ENCODE data around the gene TES.

The TES gene

DNA sequence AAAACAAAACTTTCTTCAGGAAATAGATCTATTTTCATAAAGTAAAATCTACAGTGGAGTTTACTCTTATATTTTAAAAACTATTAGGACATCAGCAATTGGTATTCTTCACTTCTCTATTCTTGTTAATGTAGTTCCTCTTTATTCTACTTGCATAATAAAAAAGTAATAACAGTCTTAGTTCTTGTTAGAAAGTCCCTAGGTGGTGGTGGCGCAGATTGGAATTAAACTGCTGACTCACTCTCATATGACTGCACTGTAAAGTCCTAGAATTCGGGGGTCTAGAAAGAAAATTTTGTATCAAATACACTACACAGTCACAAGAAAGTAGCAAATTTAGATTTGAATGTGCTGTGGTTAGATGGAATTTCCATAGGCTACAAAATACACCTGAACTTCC, 44.6 kb upstream of the TES start:
- H3K36me3 Mint-ChIP-seq (ENCODE audit: low read depth) = no peaks in the 10 kb centered on the region
- no peak for DNase-seq
- no peak overlapping the region for H3K27ac Mint-ChIP-seq
- no peaks in the 10 kb centered on the region for H3K9me3 Mint-ChIP-seq
- H3K4me1 Mint-ChIP-seq = peaks cover 12% of the 10 kb centered on the region
- TF ChIP-seq CTCF (IDR thresholded peaks at IDR 0.05) = no peak
- H3K27me3 Mint-ChIP-seq (ENCODE audit: low read depth, poor library complexity) = peaks cover 5% of the 10 kb centered on the region
- no peak overlapping the region for H3K4me3 Mint-ChIP-seq

GRCh38 chr7:116166156-116166555, 44.2 kb upstream of the TES start:
- peaks cover 12% of the 10 kb centered on the region for H3K4me1 Mint-ChIP-seq
- no peaks in the 10 kb centered on the region for H3K9me3 Mint-ChIP-seq
- no peak overlapping the region for H3K4me3 Mint-ChIP-seq
- no peak for DNase-seq
- no peaks in the 10 kb centered on the region for H3K36me3 Mint-ChIP-seq (ENCODE audit: low read depth)
- no peak overlapping the region for H3K27ac Mint-ChIP-seq
- H3K27me3 Mint-ChIP-seq (ENCODE audit: low read depth, poor library complexity) = peaks cover 5% of the 10 kb centered on the region
- TF ChIP-seq CTCF (IDR thresholded peaks at IDR 0.05) = no peak

GRCh38 chr7:116167177-116167576, 43.2 kb upstream of the TES start:
- Mint-ChIP-seq H3K36me3 (ENCODE audit: low read depth) (no peaks in the 10 kb centered on the region), H3K4me3 (no peak overlapping the region), H3K27ac (no peak overlapping the region), H3K9me3 (no peaks in the 10 kb centered on the region), H3K4me1 (peaks cover 4% of the 10 kb centered on the region), H3K27me3 (ENCODE audit: low read depth, poor library complexity) (peaks cover 9% of the 10 kb centered on the region)
- no peak for TF ChIP-seq CTCF (IDR thresholded peaks at IDR 0.05)
- no peak for DNase-seq

GRCh38 chr7:116169060-116169459, 41.3 kb upstream of the TES start:
- Mint-ChIP-seq H3K4me1 (peaks cover 10% of the 10 kb centered on the region), H3K27me3 (ENCODE audit: low read depth, poor library complexity) (peaks cover 9% of the 10 kb centered on the region), H3K27ac (no peak overlapping the region), H3K4me3 (no peak overlapping the region), H3K36me3 (ENCODE audit: low read depth) (no peaks in the 10 kb centered on the region), H3K9me3 (no peaks in the 10 kb centered on the region)
- no peak for DNase-seq
- TF ChIP-seq CTCF (IDR thresholded peaks at IDR 0.05) = no peak

DNA sequence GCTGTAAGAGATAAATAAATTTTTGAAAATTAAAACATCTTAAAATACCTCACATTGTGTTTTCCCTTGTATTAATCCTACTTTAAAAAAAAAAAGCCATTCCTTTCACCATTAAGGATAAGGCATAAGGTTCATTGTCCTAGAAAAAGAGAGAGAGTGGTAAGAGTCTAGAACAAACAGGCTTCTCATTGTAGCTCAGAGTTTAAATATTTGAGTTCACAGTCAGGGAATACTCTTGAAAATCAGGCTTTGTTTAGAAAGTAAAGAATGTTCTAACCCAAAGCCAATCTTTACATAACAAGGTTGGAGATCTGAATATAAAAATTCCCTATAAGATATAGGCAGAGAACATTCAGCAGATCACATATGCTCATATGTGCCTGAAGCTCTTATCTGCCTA, 40.2 kb upstream of the TES start:
- Mint-ChIP-seq H3K27me3 (ENCODE audit: low read depth, poor library complexity) (peaks cover 9% of the 10 kb centered on the region), H3K4me3 (no peak overlapping the region), H3K27ac (no peak overlapping the region), H3K36me3 (ENCODE audit: low read depth) (peaks cover 2% of the 10 kb centered on the region), H3K9me3 (peaks cover 8% of the 10 kb centered on the region), H3K4me1 (peaks cover 10% of the 10 kb centered on the region)
- DNase-seq = no peak
- no peak for TF ChIP-seq CTCF (IDR thresholded peaks at IDR 0.05)

DNA sequence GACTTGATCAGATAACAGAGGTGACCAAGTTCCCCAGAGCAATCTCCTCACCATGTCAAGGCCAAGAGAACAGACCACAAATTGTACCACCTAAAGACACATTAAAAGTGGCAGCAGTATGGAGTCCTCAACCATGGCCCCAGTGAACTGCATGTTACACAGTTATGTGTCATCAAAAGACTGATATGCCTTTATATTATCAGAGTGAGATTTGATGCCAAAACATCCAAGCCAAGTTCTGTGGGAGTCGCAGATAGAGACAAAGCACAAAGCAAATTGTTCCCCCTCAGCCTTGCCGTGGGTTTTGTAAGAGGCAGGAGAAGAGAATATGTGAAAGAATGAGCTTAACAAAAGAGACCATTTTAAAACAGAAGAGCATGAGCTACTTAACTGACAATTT, 39.2 kb upstream of the TES start:
- Mint-ChIP-seq H3K27me3 (ENCODE audit: low read depth, poor library complexity) (peaks cover 9% of the 10 kb centered on the region), H3K27ac (no peak overlapping the region), H3K36me3 (ENCODE audit: low read depth) (peaks cover 6% of the 10 kb centered on the region), H3K4me3 (no peak overlapping the region), H3K9me3 (peaks cover 16% of the 10 kb centered on the region), H3K4me1 (peaks cover 10% of the 10 kb centered on the region)
- DNase-seq = no peak
- no peak for TF ChIP-seq CTCF (IDR thresholded peaks at IDR 0.05)

All from nephron progenitor cell (in vitro differentiated cells).